Keratinocyte (primary cell): ENCODE data around the gene CHID1.
A peak's percentile ranks its signal among the peaks of the same experiment; 100 is the strongest.

Experiments
- EZH2 ChIP-seq: IDR thresholded peaks from one replicate; pipeline ENCODE4 v1.6.1; 2012; ENCODE audit warnings: inconsistent platforms, mild to moderate bottlenecking, low read length, moderate library complexity
- TF ChIP-seq, protein P1 (sequence below), 3 experiments: IDR thresholded peaks in 1 of 3; conservative IDR thresholded peaks in 1 of 3; optimal IDR thresholded peaks in 1 of 3; 2 replicates in 2 of 3; 3 replicates in 1 of 3; pipeline versions ENCODE3 to v1.5.1; 2011; ENCODE audit warnings: low read length in 3 of 3, mild to moderate bottlenecking in 3 of 3, moderate library complexity in 2 of 3, control low read depth in 1 of 3, inconsistent platforms in 1 of 3; ENCODE audit not compliant: insufficient read depth in 2 of 3; ENCODE audit errors: extremely low read depth in 1 of 3

DNA sequence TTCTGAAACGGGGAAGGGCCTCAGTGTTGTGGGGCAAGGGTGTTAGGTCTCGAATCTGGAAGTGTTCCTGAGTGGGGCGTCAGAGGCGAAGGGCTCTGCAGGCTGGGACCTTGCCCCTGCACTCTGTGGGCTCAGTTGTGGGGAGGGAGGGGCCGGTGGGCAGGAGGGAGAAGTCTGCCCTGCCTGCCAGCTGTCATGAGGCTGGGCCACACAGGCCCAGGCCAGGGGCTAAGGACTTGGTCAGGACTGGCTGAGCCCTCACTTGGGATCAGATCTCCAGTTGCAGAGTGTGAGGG is 82.8 kb downstream of the CHID1 start, which contains the start of gene CRACR2B:
- TF ChIP-seq, protein P1, sequence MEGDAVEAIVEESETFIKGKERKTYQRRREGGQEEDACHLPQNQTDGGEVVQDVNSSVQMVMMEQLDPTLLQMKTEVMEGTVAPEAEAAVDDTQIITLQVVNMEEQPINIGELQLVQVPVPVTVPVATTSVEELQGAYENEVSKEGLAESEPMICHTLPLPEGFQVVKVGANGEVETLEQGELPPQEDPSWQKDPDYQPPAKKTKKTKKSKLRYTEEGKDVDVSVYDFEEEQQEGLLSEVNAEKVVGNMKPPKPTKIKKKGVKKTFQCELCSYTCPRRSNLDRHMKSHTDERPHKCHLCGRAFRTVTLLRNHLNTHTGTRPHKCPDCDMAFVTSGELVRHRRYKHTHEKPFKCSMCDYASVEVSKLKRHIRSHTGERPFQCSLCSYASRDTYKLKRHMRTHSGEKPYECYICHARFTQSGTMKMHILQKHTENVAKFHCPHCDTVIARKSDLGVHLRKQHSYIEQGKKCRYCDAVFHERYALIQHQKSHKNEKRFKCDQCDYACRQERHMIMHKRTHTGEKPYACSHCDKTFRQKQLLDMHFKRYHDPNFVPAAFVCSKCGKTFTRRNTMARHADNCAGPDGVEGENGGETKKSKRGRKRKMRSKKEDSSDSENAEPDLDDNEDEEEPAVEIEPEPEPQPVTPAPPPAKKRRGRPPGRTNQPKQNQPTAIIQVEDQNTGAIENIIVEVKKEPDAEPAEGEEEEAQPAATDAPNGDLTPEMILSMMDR (optimal IDR thresholded peaks at IDR 0.05 in 1 of 3, IDR thresholded peaks at IDR 0.05 in 1 of 3, conservative IDR thresholded peaks at IDR 0.05 in 1 of 3; ENCODE audit: extremely low read depth in 1 of 3, insufficient read depth in 2 of 3, low read length in 3 of 3) = no peak
- TF ChIP-seq EZH2 = peak; percentile 9
